Measurements from ENCODE around the gene AHRR. TPM values are rescaled to one million over a fixed set of nuclear protein-coding genes. Genes with fewer than 3 reads are reported as not detected.

AHRR gene
- total RNA-seq, 2 donors from 2014 or later: 1.9 to 2.1 TPM

DNA sequence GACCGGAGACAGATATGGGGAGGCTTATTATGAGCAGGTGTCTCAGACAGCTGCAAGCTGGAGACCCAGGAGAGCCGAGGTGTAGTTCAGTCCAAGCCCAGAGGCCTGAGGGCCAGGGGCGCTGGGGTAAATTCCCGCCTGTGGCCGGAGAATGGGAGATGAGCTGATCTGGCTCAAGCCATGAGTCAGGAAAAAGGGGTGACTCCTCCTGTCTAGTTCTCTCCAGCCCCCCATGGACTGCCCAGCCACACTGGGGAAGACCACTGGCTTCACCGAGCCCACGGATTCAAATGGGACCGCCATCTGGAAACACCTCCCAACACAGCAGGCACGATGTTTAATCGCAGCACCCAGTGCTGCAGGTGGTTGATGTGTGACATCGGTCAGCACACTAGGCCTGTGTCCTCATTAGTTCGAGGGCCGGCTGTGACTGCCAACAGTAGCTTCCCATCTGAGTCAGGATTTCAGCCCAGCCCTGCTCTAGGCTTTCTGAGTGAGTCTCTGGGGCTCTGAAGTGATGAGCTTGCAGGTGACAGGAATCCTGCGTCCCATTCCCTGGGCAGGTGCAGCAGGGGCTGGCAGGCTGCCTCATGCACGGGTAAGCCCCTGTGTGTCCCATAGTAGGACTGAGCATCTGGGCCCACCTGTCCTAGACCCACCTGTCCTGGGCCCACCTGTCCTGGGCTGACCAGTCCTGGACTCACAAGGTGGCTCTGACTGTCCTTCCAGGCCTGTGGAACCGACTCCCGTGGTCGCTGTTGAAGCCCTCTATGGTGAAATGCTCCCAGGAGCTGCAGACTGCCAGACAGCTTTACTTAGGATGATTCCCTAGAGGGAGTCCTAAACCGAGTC is 49.7 kb downstream of the AHRR start:
- DNase-seq: peak; percentile 12
- Histone ChIP-seq H3K9ac (ENCODE audit: low read depth in 2 of 2, low read length in 2 of 2) (no peak overlapping the region), H3K4me1 (no peaks in the 10 kb centered on the region), H3K36me3 (no peaks in the 10 kb centered on the region), H3K9me3 (no peaks in the 10 kb centered on the region), H3K4me3 (no peak overlapping the region), H3K27me3 (peaks cover 8% of the 10 kb centered on the region), H3K27ac (no peak overlapping the region)
- TF ChIP-seq, protein P1, sequence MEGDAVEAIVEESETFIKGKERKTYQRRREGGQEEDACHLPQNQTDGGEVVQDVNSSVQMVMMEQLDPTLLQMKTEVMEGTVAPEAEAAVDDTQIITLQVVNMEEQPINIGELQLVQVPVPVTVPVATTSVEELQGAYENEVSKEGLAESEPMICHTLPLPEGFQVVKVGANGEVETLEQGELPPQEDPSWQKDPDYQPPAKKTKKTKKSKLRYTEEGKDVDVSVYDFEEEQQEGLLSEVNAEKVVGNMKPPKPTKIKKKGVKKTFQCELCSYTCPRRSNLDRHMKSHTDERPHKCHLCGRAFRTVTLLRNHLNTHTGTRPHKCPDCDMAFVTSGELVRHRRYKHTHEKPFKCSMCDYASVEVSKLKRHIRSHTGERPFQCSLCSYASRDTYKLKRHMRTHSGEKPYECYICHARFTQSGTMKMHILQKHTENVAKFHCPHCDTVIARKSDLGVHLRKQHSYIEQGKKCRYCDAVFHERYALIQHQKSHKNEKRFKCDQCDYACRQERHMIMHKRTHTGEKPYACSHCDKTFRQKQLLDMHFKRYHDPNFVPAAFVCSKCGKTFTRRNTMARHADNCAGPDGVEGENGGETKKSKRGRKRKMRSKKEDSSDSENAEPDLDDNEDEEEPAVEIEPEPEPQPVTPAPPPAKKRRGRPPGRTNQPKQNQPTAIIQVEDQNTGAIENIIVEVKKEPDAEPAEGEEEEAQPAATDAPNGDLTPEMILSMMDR (IDR thresholded peaks at IDR 0.05): no peak
- intact Hi-C loops (cut with DNase I): no loop called here

DNA sequence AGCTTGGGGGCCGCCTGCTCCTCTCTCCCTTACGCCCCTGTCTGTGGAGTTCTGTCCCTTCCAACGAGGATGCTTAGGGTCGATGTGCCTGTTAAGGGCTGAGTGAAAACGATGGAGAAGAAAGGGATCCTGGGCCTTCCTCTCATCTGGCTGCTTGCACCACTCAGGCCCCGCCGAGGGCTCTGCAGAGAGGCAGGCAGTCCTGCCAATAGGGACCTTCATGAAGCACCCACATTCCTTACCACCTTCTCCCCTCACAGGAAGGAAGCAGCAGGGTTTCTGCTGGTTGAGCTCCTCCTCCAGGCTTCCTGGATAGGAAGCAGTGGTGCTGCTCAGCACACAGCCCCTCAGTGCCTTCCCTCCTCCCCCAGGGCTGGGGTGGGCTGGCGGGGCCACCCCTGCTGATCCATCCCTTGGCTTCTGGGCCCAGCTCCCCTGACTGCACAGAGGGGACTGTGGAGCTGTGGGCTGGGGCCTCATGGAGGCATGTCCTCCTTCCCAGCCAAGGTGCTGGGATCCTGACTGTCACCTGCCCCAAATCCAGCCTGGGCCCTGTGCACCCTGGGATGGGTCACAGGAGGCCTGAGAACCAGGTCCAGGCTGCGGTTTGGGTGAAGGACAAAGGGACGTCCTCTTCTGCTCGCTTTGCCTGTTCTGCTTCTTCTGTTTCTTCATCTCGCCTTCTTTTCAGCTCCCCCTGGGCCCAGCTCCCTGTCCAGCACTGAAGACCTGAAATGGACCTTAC is 50.5 kb downstream of the AHRR start:
- peaks cover 8% of the 10 kb centered on the region for H3K27me3 ChIP-seq
- DNase-seq: peak; percentile 12
- H3K27ac ChIP-seq: no peak overlapping the region
- no peak overlapping the region for H3K4me3 ChIP-seq
- TF ChIP-seq, protein P1 (IDR thresholded peaks at IDR 0.05): no peak
- H3K4me1 ChIP-seq: no peaks in the 10 kb centered on the region
- no peaks in the 10 kb centered on the region for H3K9me3 ChIP-seq
- no peak overlapping the region for H3K9ac ChIP-seq (ENCODE audit: low read depth in 2 of 2, low read length in 2 of 2)
- intact Hi-C loops (cut with DNase I): no loop called here
- H3K36me3 ChIP-seq: no peaks in the 10 kb centered on the region

DNA sequence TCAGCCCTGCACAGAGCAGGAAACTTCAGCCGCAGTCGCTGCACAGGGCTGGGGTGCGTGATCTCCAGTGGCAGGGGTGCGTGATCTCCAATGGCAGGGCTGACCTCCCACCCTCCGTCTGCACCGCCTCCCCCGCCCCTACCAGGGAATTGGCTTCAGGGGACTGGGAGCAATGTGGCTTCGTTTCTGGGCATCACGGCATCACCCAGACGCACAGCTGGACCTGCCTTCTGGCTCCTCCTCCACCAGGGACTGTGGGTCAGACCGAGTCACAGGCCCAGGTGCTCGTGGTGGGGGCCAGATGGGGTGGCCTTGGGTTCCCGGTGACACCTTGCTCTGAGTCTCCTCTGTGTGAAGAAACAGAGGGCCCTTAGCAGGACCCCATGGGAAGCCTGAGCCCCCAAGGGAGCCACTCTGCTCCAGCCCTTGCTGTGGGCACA is 51.1 kb downstream of the AHRR start:
- DNase-seq: peak; percentile 13
- Histone ChIP-seq H3K9me3 (no peaks in the 10 kb centered on the region), H3K4me1 (no peaks in the 10 kb centered on the region), H3K27ac (no peak overlapping the region), H3K36me3 (no peaks in the 10 kb centered on the region), H3K9ac (ENCODE audit: low read depth in 2 of 2, low read length in 2 of 2) (no peak overlapping the region), H3K4me3 (no peak overlapping the region), H3K27me3 (peaks cover 8% of the 10 kb centered on the region)
- intact Hi-C loops (cut with DNase I): no loop called here
- TF ChIP-seq, protein P1 (IDR thresholded peaks at IDR 0.05): no peak

DNA sequence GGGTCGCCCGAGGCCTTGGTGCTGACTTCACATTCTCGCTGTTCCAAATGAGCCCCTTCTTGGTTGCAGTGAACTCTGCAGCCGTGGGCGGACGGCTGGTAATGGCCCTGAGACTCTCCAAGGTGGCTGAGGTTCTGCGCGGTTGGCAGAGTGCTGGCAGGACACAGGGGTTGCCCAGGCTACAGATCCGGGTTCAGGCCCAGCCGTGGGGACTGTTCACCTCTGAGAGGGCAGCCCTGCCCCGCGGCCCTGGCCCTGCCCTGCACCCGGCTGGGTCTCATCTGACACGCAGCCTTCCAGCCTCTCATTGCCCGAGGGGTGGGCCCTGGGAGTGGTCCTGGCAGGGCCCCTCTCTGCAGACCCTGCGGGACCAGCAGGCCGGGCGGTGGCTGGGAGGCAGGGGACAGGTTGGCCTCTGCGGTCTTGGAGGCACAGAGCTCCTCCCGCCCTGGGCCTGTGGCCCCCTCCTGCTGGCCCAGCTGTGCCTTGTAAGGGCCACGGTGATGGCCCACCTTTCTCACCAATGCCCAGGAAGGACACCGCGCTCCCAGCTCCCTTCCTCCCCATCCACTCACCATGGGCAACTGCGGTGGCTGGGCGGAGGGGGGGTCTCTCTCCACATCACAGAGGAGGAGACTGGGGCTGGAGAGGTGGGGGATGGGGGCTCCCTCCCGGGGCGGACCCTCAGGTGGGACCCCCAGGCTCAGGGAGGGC is 51.6 kb downstream of the AHRR start:
- H3K4me3 ChIP-seq: no peak overlapping the region
- H3K9me3 ChIP-seq: no peaks in the 10 kb centered on the region
- H3K27me3 ChIP-seq: peaks cover 8% of the 10 kb centered on the region
- H3K36me3 ChIP-seq: no peaks in the 10 kb centered on the region
- DNase-seq: peak; percentile 13
- H3K9ac ChIP-seq (ENCODE audit: low read depth in 2 of 2, low read length in 2 of 2): no peak overlapping the region
- H3K4me1 ChIP-seq: no peaks in the 10 kb centered on the region
- TF ChIP-seq, protein P1 (IDR thresholded peaks at IDR 0.05): no peak
- intact Hi-C loops (cut with DNase I): no loop called here
- no peak overlapping the region for H3K27ac ChIP-seq

Data from colonic mucosa (tissue), 4 donors.